Adrenal gland (tissue), 12 donors: ENCODE data around the gene PRM2. TPM values are rescaled to one million over a fixed set of nuclear protein-coding genes. Genes with fewer than 3 reads are reported as not detected.

Source experiments
- DNase-seq, 7 donors: peaks; one replicate each; pipeline ENCODE4 v3.0.0-alpha.2; 2019 to 2020
- H3K27ac ChIP-seq, 5 donors: fragments of 200-600 bp; sonication (generic) in 4 of 5; 1 replicate in 3 of 5; 2 replicates in 2 of 5; pipeline versions ENCODE4 v1.5.1 to v1.8.0; 2016 to 2020; ENCODE audit warnings: mild to moderate bottlenecking in 1 of 5
- H3K27me3 ChIP-seq: fragments of 200-600 bp; 2 replicates; pipeline ENCODE4 v1.8.0; 2021
- H3K36me3 ChIP-seq, 2 donors: fragments of 200-600 bp; replicated peaks in 1 of 2; 1 replicate in 1 of 2; 2 replicates in 1 of 2; pipeline versions ENCODE4 v1.5.1 to v1.8.0; 2018 to 2022
- H3K4me1 ChIP-seq, 2 donors: fragments of 200-600 bp; replicated peaks in 1 of 2; 1 replicate in 1 of 2; 2 replicates in 1 of 2; pipeline versions ENCODE4 v1.5.1 to v1.8.0; 2018 to 2021
- H3K4me3 ChIP-seq, 4 donors: fragments of 200-600 bp; sonication (generic) in 3 of 4; one replicate each; pipeline ENCODE4 v1.5.1; 2016 to 2018
- H3K9me3 ChIP-seq, 3 donors: fragments of 200-600 bp; sonication (generic) in 1 of 3; replicated peaks in 1 of 3; 1 replicate in 2 of 3; 2 replicates in 1 of 3; pipeline versions ENCODE4 v1.5.1 to v1.8.0; 2016 to 2021
- CTCF ChIP-seq, 6 experiments: fragments of 450-650 bp in 4 of 6; fragments of 200-600 bp in 2 of 6; sonication (generic) in 1 of 6; IDR thresholded peaks; 1 replicate in 5 of 6; 2 replicates in 1 of 6; pipeline versions ENCODE4 v1.5.1 to v1.8.0; 2016 to 2021; ENCODE audit warnings: antibody characterized with exemption in 6 of 6, mild to moderate bottlenecking in 2 of 6, moderate library complexity in 1 of 6
- POLR2A ChIP-seq, 2 donors: fragments of 450-650 bp; IDR thresholded peaks; one replicate each; pipeline ENCODE4 v1.6.1; 2017; ENCODE audit warnings: antibody characterized with exemption in 2 of 2, mild to moderate bottlenecking in 2 of 2, moderate library complexity in 1 of 2
- WGBS, 4 donors: extraction: QIAGEN DNeasy Blood & Tissue Kit in 2 of 4; methylation state at CpG; one replicate each; pipeline versions ENCODE4 v1.1.5 to v1.1.7; 2013 to 2017; 5-methylcytosine and 5-hydroxymethylcytosine counted together
- intact Hi-C, 2 donors: fragments of 100-400 bp; cut with DNase I; formaldehyde crosslinking; loops; one replicate each; pipeline versions ENCODE4 v1.14.1 to v1.15.0; 2022 to 2023
- polyA plus RNA-seq, 3 donors: library from polyadenylated mRNA; stranded (reverse); fragments of 200-250 nt in 2 of 3; fragments of 350-450 nt in 1 of 3; fragmentation: Illumina TruSeq in 1 of 3; extraction: RNeasy Lipid Tissue Mini Kit (QIAGEN cat#74804) in 1 of 3; gene quantifications; one replicate each; pipeline ENCODE4 v1.2.3, GENCODE V29; 2013 to 2014
- total RNA-seq, 9 donors: library from RNA; depleted of rRNA in 4 of 9; stranded (reverse); fragments of >200 nt in 4 of 9; fragments of 120-200 nt in 1 of 9; fragmentation: NEBNext Ultra II Directional in 1 of 9; extraction: Animal tissue kit (Norgen Biotek cat#: 25700) in 1 of 9; gene quantifications; one replicate each; pipeline versions ENCODE4 v1.1.0 to v1.2.4, GENCODE V29; 2013 to 2023
- donor health status: healthy with polysubstance abuse.
- donor health status: Bipolar disorder and iron deficiency.
- donor health status: DM: yes; HTN: yes; CAD: no.
- donor health status: DM: no; HTN: no; CAD: no.
- donor health status: DM: no; HTN: no; CAD: no.
- donor health status: DM: yes; HTN: yes; CAD: no.

Gene PRM2
- total and polyA plus RNA-seq, 12 donors: not detected

DNA sequence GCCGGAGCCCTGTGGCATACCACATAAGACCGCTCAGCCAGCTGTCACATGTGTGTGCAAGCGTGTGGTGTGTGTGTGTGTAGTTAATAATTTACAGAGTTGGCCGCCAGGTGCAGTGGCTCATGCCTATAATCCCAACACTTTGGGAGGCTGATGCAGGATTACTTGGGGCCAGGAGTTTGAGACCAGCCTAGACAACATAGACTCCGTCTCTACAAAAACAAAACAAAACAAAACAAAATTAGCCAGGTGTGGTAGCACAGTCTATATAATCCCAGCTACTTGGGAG, 40.6 kb downstream of the PRM2 start:
- H3K36me3 ChIP-seq: no peaks in the 10 kb centered on the region
- no peak overlapping the region for H3K27ac ChIP-seq
- peaks cover 4 to 22% of the 10 kb centered on the region in 2 donors for H3K4me1 ChIP-seq
- H3K4me3 ChIP-seq: no peak overlapping the region
- H3K27me3 ChIP-seq: no peaks in the 10 kb centered on the region
- no peak for DNase-seq
- intact Hi-C loops: no loop called here
- H3K9me3 ChIP-seq: no peaks in the 10 kb centered on the region
- WGBS, 4 donors: 72 to 93% (median 80%) methylated on average over 4 to 5 of the region's 5 CpGs
- no peak for TF ChIP-seq POLR2A (IDR thresholded peaks at IDR 0.05)
- no peak for TF ChIP-seq CTCF (IDR thresholded peaks at IDR 0.05)

DNA sequence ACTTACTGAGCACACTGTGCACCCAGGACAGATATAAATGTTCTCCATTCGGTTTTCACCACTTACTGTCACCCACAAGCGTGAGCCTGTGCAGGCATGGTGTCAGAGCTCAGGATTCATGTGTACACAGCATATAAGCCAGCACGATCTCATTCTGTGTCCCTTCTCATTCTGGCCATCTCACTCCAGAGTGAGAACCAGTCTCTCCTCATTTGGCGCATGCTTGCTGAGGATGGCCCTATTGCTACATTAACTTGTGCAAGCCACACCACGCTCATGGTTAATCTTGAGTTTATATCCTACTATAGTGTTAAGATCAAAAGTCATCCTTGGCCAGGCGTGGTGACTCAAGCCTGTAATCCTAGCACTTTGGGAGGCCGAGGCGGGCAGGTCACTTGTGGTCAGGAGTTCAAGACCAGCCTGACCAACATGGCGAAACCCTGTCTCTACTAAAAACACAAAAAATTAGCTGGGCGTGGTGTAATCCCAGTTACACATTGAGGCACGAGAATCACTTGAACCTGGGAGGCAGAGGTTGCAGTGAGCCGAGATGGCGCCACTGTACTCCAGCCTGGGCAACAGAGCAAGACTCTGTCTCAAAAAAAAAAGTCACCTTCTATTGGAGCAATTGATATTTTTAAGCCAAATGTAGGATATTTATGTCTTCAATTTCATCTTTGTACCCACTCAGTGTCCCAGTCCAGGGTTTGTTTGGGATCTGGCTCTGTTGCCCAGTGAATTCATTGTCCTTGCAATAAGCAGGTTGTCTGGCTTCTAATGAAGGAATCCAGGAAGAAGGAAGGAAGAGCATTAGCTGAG, 41.2 kb downstream of the PRM2 start:
- 85 to 92% (median 88%) methylated on average over 13 of the region's 13 CpGs for WGBS, 4 donors

DNA sequence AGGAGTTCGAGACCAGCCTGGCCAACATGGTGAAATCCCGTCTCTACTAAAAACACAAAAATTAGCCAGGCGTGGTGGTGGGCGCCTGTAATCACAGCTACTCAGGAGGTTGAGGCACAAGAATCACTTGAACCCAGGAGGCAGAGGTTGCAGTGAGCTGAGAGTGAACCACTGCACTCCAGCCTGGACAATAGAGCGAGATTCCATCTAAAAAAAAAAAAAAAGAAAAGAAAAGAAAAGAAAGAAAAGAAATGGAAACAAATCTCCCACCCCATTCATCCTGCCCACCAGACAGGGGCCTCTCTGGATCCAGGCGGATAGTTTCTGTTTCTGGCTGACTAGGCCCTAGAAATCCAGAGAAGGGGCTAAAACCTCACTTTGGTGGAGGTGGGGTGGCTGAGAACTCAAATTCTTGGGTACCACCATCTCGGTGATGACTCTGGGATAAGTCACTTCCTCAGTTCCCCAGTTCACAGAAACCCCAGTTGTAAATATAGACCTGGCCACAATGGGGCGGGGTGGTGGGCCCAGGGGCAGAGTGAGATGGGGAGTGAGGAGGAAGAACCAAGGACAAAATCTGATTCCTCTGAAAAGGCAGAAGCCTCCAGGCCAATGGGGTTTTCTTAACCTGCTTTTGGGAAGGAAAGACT, 42.4 kb downstream of the PRM2 start:
- H3K27ac ChIP-seq: no peak overlapping the region
- no peak overlapping the region for H3K4me3 ChIP-seq
- no peak for DNase-seq
- TF ChIP-seq POLR2A (IDR thresholded peaks at IDR 0.05) (no peak), CTCF (IDR thresholded peaks at IDR 0.05) (no peak)
- H3K4me1 ChIP-seq: peaks cover 4 to 22% of the 10 kb centered on the region in 2 donors
- H3K36me3 ChIP-seq: no peaks in the 10 kb centered on the region
- H3K27me3 ChIP-seq: no peaks in the 10 kb centered on the region
- intact Hi-C loops: no loop called here
- 79 to 92% (median 85%) methylated on average over 8 of the region's 8 CpGs for WGBS, 4 donors
- H3K9me3 ChIP-seq: no peaks in the 10 kb centered on the region

More for the DNA sequence above, 41.2 kb downstream of the PRM2 start:
- Histone ChIP-seq H3K27ac (no peak overlapping the region), H3K9me3 (no peaks in the 10 kb centered on the region), H3K4me1 (peaks cover 4 to 22% of the 10 kb centered on the region in 2 donors), H3K27me3 (no peaks in the 10 kb centered on the region), H3K4me3 (no peak overlapping the region), H3K36me3 (no peaks in the 10 kb centered on the region)
- no peak for DNase-seq
- intact Hi-C loops: no loop called here
- no peak for TF ChIP-seq POLR2A (IDR thresholded peaks at IDR 0.05)
- TF ChIP-seq CTCF (IDR thresholded peaks at IDR 0.05): no peak

DNA sequence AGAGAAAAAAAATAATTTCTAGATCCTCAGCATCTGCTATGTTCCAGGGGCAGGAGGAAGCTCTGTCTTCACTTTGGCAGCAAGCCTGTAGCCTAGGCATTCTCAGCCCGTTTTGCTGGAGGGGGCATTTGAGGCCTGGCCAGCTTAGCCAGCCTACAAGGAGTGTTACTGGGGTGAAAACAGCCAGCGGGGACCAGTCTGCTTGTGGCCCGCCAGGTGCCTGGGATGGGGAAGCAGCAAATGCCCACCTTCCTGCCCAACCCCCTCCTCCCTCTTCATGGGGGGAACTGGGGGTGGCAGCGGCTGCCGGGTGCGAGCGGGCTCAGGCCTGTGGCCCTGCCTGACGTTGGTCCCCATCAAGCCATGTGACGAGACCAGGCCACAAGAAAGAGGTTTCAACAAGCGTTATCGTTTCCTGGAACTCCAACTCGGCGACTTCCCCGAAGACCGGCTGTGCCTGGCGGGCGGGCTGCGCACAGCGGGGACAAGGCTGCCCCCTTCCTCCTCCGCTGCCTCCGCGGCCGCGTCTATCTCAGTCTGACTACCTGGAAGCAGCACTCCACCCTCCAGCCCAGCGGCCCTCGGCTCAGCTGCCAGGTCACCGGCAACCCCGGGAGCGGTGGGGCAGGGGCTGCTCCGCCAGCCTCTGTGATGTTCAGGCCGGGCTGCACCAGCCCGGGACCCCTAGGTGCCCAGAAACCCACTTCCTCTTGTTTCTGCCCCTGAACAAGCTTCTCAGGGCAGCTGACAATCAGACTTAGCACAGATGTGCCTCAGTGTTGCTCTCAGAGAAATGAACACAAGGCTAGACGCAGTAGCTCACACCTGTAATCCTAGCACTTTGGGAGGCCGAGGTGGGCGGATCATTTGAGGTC, 43.2 kb downstream of the PRM2 start:
- DNase-seq: peak in 4 of 7 donors; percentile 39 to 59 (median 42)
- 58 to 76% (median 70%) methylated on average over 15 to 35 of the region's 35 CpGs for WGBS, 4 donors
- no peaks in the 10 kb centered on the region for H3K36me3 ChIP-seq
- H3K9me3 ChIP-seq: no peaks in the 10 kb centered on the region
- no peak for TF ChIP-seq POLR2A (IDR thresholded peaks at IDR 0.05)
- no peak for TF ChIP-seq CTCF (IDR thresholded peaks at IDR 0.05)
- peak overlapping the region in 2 of 5 donors; percentile 45 to 47 for H3K27ac ChIP-seq
- H3K4me1 ChIP-seq: peaks cover 4 to 22% of the 10 kb centered on the region in 2 donors
- H3K27me3 ChIP-seq: no peaks in the 10 kb centered on the region
- intact Hi-C loops: no loop called here
- H3K4me3 ChIP-seq: no peak overlapping the region
